Measurements from ENCODE around the gene SOD3.

SOD3 gene

GRCh38 chr4:24840826-24841543 is 45.6 kb downstream of the SOD3 start:
- DNase-seq (ENCODE audit: low read depth in 2 of 2) = no peak

GRCh38 chr4:24842356-24842755 is 47.0 kb downstream of the SOD3 start:
- DNase-seq (ENCODE audit: low read depth in 2 of 2) = no peak

- no peak for DNase-seq (ENCODE audit: low read depth in 2 of 2)
These were observed 47.7 kb downstream of the SOD3 start for GRCh38 chr4:24843096-24843495.

- no peak for DNase-seq (ENCODE audit: low read depth in 2 of 2)
These were observed 49.8 kb downstream of the SOD3 start for GRCh38 chr4:24845132-24845531.

GRCh38 chr4:24845902-24846301 is 50.5 kb downstream of the SOD3 start:
- no peak for DNase-seq (ENCODE audit: low read depth in 2 of 2)

- no peak for DNase-seq (ENCODE audit: low read depth in 2 of 2)
These were observed 51.3 kb downstream of the SOD3 start for GRCh38 chr4:24846716-24847115.

GRCh38 chr4:24849351-24849750 is 54.0 kb downstream of the SOD3 start:
- DNase-seq (ENCODE audit: low read depth in 2 of 2) = no peak

- DNase-seq (ENCODE audit: low read depth in 2 of 2) = no peak
These were observed 54.4 kb downstream of the SOD3 start for GRCh38 chr4:24849756-24850155.
